GM19463 (cell line): ENCODE measurements around the gene MPC1.
A peak's percentile ranks its signal among the peaks of the same experiment; 100 is the strongest.
"Not testable (repeated sequence)": the region's sequence is repeated elsewhere in the genome, so short reads cannot be mapped to it uniquely, and the experiment has no call there.

Source experiments
- ATAC-seq: cut with Tn5 transposase; IDR thresholded peaks from one replicate; pipeline ENCODE4 v1.9.1; 2021; ENCODE audit warnings: mild to moderate bottlenecking, moderate library complexity; ENCODE audit not compliant: unreplicated experiment

Gene MPC1

GRCh38 chr6:166382500-166382932 is 224 bp downstream of the MPC1 start:
- no peak for ATAC-seq

GRCh38 chr6:166381733-166382499 is 824 bp downstream of the MPC1 start:
- peak; percentile 39 for ATAC-seq

GRCh38 chr6:166381381-166381732 is 1.4 kb downstream of the MPC1 start:
- ATAC-seq, result no peak

- no peak for ATAC-seq
Measured at GRCh38 chr6:166379800-166380199, 2.9 kb downstream of the MPC1 start.

GRCh38 chr6:166379103-166379586 is 3.6 kb downstream of the MPC1 start:
- no peak for ATAC-seq

GRCh38 chr6:166377721-166378120 is 5.0 kb downstream of the MPC1 start:
- ATAC-seq, result no peak

- ATAC-seq, result no peak
Measured at GRCh38 chr6:166375013-166375412, 7.7 kb downstream of the MPC1 start.

GRCh38 chr6:166370489-166370888 is 12.3 kb downstream of the MPC1 start:
- no peak for ATAC-seq

GRCh38 chr6:166369782-166370181 is 13.0 kb downstream of the MPC1 start:
- ATAC-seq, result no peak

- no peak for ATAC-seq
Measured at GRCh38 chr6:166366921-166367320, 15.8 kb downstream of the MPC1 start.

- ATAC-seq, result peak; percentile 86
Measured at GRCh38 chr6:166365806-166366205, 16.9 kb downstream of the MPC1 start.

- ATAC-seq, result no peak
Measured at GRCh38 chr6:166365221-166365620, 17.5 kb downstream of the MPC1 start.

- no peak for ATAC-seq
Measured at GRCh38 chr6:166364456-166364855, 18.3 kb downstream of the MPC1 start.

GRCh38 chr6:166362427-166362826 is 20.3 kb downstream of the MPC1 start:
- not testable (repeated sequence) for ATAC-seq

- no peak for ATAC-seq
Measured at GRCh38 chr6:166361077-166361429, 21.7 kb downstream of the MPC1 start.

GRCh38 chr6:166360243-166361076 is 22.3 kb downstream of the MPC1 start:
- no peak for ATAC-seq

- no peak for ATAC-seq
Measured at GRCh38 chr6:166355552-166355951, 27.2 kb downstream of the MPC1 start.

- ATAC-seq, result no peak
Measured at GRCh38 chr6:166354965-166355364, 27.8 kb downstream of the MPC1 start.

- ATAC-seq, result no peak
Measured at GRCh38 chr6:166354143-166354542, 28.6 kb downstream of the MPC1 start.

- ATAC-seq, result no peak
Measured at GRCh38 chr6:166353507-166353906, 29.2 kb downstream of the MPC1 start.

GRCh38 chr6:166352923-166353322 is 29.8 kb downstream of the MPC1 start:
- ATAC-seq, result no peak

- peak; percentile 94 for ATAC-seq
Measured at GRCh38 chr6:166351715-166352285, 30.9 kb downstream of the MPC1 start.
